Measurements from ENCODE around the gene TTC34.
"Not testable (repeated sequence)": the region's sequence is repeated elsewhere in the genome, so short reads cannot be mapped to it uniquely, and the experiment has no call there.

Gene TTC34

GRCh38 chr1:2799811-2800663 lies 1.5 kb downstream of the TTC34 start:
- DNase-seq (ENCODE audit: low read depth in 2 of 2), result no peak

- not testable (repeated sequence) for DNase-seq (ENCODE audit: low read depth in 2 of 2)
Measured at GRCh38 chr1:2798958-2799357, 2.5 kb downstream of the TTC34 start.

GRCh38 chr1:2797741-2798016 lies 3.8 kb downstream of the TTC34 start:
- no peak for DNase-seq (ENCODE audit: low read depth in 2 of 2)

GRCh38 chr1:2796890-2797740 lies 4.4 kb downstream of the TTC34 start:
- no peak for DNase-seq (ENCODE audit: low read depth in 2 of 2)

DNA sequence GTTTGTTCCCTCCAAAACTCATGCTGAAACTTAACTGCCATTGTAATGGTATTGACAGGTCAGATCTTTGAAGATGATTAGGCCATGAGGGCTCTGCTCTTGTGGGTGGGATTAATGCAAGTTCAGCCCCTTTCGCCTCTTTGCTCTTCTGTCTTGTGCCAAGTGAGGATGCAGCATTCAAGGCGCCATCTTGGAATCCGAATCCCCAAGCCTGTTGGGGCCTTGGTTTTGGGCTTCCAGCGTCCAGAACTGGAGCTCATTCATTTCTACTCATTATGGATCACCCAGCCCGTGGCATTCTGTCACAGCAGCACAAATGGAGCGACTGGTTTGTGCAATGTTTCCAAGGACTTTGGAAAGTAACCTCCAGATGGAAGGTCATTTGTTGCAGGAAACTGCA lies 5.6 kb downstream of the TTC34 start:
- no peak for DNase-seq (ENCODE audit: low read depth in 2 of 2)

DNA sequence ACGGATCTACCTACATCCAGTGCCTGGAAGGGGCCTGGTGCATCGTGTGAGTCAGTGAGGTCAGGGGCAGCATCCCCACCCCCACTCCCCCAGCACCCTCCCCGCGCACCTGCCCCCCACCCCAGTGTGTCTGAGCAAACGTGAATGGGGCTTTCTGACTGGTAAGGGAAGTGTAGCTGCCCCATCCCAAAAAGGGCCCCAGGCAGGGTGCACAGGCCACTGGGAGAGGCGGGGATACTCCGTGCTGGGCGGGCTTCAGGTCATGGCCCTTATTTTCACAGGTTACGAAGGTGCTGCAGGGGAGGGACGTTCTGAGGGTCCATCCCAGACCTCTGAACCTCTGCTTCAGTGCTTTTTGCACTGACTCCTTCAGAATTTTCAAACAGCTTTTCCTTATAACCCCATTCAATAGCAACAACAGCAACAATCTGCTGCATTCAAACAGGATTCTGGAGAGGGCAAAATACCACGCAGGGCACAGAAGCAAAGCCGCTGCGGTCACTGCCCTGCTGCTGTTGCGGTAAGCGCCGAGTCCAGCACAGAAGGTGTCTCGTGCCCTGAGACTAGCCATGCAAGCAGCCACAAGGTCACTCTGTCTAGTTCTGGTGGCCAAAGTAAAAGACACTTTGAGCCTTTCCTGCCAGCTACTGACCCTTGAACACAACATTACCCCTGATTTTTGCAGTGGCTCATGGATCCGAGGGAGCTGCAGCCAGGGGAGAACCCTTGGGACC lies 10.3 kb downstream of the TTC34 start:
- DNase-seq (ENCODE audit: low read depth in 2 of 2), result no peak

DNA sequence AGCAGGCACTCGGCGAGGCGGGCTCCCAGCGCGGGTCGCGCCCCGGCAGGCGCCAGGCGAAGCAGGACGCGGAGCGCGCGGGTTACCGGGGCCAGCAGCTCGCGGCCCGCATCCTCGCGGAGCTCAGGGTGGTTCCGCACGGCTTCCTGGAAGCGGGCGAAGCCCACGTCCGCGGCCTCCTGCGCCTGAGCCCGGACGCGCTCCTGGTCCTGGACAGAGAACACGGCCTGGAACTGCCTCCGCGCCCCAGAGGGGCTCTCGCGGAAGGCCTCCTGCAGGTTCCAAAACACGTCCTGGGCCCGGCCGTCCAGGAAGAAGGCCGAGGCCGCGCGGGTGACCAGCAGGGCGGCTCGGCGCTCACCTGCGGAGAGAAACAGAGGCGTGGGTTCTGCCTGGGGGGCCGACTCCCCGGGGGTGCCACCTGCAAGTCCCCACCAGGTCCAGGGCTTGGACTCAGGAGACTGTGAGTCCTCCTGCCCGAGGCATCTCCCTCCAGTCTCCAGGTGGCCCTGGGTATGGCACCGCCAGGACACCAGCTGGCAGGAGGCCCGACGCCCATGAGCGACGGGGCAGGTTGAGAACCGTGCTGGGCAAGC lies 11.4 kb downstream of the TTC34 start:
- DNase-seq (ENCODE audit: low read depth in 2 of 2), result no peak

GRCh38 chr1:2789164-2789985 lies 12.1 kb downstream of the TTC34 start:
- DNase-seq (ENCODE audit: low read depth in 2 of 2), result no peak

GRCh38 chr1:2788506-2789163 lies 12.9 kb downstream of the TTC34 start:
- DNase-seq (ENCODE audit: low read depth in 2 of 2), result no peak

- DNase-seq (ENCODE audit: low read depth in 2 of 2), result no peak
Measured at GRCh38 chr1:2787163-2787911, 14.2 kb downstream of the TTC34 start.

DNA sequence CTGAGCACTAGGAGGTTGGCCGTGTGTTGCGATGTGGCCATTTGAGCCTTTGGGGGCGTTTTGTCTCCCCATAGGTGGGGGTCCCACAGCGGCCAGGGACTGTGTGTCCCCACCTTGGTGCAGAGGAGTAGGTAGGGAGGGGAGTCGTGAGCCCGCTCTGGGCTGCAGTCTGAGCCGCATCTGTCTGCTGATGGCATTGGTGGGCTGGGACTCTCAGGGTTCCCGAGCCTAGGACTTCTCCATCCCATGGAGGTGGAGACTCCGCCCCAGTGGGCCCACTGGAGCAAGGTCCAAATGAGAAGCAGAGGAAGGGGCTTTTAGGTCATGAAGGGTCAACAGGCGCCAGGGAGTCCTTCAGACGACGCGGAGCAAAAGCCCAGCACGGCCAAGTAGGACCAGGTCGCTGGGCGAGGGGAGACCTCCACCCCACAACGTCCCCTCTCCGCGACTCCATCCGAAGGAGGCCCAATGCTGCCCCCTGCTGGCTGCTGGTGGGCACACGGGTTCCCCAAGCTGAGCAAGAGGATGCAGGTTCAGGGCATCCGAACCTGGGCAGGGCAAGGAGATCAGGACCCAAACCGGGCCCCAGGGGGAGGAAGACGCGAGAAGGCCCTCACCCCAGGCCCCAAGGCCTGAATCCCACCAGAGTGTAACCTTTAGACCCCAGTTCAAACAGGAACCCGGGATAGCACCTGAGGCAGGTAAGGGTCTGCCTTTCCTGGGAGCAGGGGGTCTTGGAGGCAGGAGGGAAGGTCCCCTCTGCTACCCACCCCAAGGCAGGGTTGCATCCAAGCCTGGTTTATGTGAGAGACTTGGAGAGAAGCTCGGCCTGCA lies 14.9 kb downstream of the TTC34 start:
- DNase-seq (ENCODE audit: low read depth in 2 of 2), result peak; percentile 59 to 79

DNA sequence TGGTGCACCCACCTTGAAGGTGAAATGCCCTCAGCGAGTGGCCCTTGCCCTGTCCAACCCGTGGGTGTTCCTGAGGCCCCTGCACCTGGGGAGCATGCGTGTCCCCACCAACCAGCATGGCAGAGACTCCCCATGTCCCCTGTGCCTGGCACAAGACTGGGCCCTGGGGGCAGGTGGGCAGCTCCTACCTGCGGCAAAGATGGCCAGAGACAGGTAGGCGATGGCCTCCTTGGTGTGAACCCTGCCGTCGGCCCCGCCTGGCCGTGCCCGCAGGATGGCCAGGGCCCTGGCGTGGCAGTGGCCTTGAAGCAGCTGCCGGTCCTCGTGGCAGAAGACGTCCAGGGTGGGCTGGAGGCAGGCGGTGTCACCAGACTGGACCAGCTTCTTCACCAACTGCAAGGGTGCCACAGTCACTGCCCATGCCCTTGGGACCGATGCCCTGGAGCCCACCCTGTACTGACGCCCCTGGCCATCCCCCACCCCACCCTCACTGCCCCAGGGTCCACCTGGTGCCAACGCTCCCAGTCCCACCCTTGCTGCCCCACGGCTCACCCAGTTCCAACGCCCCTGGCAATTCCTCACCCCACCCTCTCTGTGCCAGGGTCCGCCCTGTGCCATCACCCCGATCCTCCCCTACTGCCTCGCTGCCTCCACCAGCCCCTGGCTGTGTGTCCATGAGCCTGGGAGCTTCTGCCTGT lies 15.7 kb downstream of the TTC34 start:
- DNase-seq (ENCODE audit: low read depth in 2 of 2), result no peak

DNA sequence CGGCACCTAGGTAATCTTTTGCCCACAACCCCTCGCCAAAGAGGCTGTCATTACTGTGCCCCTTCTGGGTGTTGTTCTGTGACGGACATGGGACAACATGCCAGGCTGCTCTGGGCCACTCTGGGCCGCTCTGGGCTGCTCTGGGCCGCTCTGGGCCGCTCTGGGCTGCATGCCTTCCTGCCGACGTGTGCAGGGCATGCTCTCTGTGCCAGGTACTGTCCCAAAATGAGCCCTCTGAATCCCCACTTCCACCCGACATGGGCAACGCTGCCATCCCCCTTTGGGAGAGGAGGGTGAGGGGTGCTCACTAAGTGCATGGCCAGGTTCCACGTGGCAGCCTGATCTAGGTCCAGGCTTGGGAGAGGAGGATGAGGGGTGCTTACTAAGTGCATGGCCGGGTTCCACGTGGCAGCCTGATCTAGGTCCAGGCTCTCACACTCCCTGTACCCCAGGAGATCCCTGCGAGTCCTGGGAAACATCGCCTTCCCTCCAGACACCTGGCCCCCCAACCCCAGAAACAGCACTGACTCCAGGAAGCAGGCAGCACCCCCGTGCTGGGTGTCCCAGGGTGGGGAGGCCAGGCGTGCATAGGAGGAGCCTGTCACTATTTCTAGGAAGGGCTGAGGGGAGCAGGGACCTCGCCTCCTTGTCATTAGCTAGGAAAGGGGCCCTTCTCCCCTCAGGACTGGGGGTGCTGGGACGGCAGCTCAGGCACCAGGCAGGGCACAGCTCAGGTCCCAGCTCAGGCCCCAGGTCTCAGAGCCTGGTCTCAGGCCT lies 16.5 kb downstream of the TTC34 start:
- DNase-seq (ENCODE audit: low read depth in 2 of 2), result no peak

- no peak for DNase-seq (ENCODE audit: low read depth in 2 of 2)
Measured at GRCh38 chr1:2783435-2784397, 17.8 kb downstream of the TTC34 start.

DNA sequence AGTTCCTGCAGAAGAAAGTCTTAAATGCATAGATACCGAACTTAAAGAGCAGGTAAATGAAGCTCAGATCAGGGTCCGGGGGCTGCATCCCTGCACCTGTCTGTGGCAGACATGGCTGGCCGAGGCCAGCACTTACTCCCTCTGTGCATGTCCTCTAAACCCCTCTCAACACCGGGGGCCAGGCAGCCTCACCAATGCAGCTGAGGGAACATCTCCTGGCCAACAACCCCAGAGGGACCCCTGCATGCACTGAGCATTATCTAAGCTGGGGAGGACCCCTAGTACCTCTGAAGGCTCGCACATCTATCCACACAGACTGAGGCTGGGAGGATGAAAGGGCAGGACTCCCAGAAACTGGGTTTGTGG lies 18.4 kb downstream of the TTC34 start:
- DNase-seq (ENCODE audit: low read depth in 2 of 2), result no peak

DNA sequence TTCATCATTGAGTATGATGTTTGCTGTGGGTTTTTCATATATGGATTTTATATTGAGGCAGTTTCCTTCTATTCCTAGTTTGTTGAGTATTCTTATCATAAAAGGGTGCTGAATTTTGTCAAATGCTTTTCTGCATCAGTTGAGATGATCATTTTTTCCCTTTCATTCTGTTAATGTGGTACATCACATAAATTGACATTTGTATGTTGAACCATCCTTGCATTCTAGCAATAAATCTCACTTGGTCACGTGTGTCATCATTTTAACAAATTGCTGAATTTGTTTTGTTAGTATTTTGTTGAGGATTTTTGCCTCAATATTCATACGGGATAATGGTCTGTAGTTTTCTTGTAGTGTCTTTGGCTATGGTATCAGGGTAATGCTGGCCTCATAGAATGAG lies 19.9 kb downstream of the TTC34 start:
- no peak for DNase-seq (ENCODE audit: low read depth in 2 of 2)

- DNase-seq (ENCODE audit: low read depth in 2 of 2), result no peak
Measured at GRCh38 chr1:2778220-2778592, 23.3 kb downstream of the TTC34 start.

Measured in stimulated activated CD4-positive, alpha-beta T cell treated with anti-CD3 and anti-CD28 coated beads, Interleukin-4, amount 100 ng/mL, for 48 hours (primary cell).